GM18519 (cell line): Measurements from ENCODE around the gene GRK4.
"Not testable (repeated sequence)": the region's sequence is repeated elsewhere in the genome, so short reads cannot be mapped to it uniquely, and the experiment has no call there.

Source experiments
- ATAC-seq: cut with Tn5 transposase; IDR thresholded peaks from one replicate; pipeline ENCODE4 v1.9.1; 2021; ENCODE audit warnings: mild to moderate bottlenecking, moderate library complexity; ENCODE audit not compliant: unreplicated experiment, low FRiP score

GRK4 gene

DNA sequence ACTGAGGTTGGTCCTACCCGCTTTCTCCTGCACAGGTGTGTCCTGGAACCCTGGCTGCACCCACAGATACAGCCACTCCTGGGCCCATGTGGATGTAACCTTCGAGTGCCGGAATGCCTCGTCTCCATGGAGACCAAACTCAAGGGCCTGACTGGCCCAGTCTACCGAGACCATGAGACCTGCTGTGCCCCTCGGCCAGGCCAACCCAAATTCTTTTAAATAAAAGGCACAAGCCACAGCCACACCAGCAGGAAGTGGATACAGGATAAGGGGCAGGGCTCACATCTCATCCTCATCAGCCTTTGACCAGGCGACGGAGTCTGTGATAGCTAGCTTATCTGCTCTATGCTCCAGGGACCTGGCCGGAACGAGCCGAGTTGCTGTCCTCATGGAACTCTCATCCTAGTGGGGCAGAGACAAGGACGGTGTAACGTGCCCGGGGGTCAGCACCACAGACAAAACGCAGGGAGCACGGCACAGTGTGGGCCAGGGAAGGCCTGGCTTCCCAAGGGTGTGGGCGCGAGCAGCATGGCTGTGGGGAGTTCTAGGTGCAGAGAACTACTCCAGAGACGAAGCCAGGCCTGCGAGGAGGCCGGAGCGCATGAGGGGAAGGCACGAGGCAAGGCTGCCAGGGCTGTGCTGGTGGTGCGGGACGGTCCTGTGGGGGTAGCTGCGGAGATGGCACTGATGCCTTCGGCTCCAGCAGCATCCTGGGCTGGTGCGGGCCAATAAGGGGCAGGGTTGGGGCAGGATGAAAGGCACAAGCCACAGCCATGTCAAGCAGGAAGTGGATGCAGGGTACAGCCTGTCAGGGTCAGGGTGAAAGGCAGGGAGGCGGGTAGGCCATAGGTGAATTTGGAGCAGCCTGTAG, 22.9 kb upstream of the GRK4 start:
- ATAC-seq = no peak

DNA sequence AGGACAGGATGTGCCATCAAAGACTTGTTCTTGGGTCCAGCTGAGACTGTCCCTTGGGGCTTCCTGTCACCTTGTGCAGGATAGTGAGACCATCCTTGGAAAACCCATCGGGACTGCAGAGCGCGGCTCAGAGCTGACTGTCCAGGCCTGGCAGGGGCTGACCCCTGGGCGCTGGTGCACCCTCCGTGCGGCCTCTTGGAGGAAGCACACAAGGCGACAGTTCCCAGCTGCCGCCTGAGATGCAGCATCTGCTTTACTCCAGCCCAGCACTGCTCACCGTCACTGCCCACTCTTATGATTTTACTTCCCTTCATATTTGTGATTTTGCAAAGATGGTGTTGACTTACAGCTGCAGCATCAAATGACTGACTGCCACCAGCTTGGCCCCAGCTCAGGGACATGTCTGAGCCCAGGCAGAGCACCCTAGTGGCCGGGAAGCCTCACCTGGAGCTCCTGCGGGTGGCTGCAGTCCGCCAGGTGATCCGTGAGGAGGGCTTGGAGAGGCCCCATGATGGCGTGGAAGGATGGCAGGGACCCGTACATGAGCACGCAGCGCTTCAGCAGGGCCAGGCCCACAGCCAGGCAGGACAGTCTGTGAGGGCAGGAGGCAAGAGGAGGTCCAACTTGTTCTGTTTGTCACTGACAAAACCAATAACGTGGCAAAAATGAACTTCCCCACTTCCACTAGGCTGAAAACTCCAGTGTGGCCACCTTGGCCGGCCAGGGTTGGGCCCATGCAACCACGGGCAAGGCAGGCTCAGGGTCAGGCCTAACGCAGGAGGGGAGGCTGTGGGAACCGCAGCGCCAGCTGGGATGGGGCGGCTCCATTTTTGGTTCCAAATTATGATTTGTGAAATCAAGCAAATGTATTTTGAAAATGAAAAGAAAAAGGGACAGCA, 22.0 kb upstream of the GRK4 start:
- ATAC-seq = no peak

DNA sequence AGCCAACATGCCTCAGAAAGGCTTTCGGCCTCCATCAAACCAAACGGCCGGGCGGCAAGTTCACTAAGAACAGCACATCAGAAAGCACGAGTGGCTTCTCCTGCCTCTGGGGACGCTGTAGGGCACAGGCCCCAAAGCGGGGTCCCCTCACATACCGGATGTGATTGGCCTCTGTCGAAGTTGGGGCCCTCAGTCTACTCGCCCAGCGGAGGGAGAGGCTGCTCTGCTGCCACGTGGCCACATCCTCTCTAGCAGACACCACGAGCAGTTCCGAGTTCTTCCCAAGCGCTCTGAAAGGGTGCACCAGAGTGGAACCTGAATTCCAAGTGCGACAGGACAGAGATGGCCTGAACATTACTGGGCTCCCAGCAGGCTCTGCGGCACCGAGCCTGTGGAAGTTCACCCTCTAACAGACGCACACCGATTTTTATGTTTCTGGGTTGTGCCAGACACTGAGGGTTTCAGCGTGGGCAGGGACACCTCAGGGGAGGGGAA, 21.3 kb upstream of the GRK4 start:
- no peak for ATAC-seq

DNA sequence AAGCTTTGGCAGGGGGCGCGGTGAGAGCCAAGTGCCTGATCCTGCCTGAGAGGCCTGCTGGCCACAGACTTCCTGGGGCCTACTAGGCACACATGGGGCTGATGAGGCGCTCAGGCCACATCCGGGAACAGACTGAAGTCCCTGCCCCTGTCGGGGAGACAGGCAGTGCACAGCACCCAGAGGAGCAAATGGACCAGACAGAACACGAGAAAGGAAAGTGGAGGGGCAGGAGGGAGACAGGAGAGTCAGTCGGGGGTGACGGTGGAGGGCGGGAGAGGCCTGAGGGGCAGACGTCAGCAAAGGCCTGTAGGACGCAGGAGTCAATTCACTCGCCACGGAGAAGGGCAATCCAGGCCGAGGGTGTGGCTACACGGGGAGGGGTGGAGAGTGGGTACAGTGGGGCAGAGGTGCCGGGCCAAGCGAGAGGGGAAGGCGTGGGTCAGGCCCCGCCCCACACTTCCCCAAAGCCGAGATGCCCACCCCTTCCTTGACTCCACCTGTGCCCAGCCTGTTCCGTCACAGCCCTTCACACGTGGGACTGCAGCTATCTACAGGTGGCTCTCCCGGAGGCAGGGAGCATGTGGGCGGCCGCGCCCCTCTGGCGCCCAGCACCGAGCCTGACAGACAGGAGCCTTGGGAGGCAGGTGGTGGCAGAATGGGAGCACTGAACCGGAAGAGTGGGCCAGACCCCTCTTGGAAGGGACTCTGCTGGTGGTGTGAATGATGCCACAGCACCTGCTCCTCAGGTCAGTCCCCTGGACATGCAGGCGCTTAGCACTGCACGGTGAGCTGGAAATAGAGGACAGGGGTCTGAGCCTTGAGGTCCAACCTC, 20.6 kb upstream of the GRK4 start:
- ATAC-seq = no peak

DNA sequence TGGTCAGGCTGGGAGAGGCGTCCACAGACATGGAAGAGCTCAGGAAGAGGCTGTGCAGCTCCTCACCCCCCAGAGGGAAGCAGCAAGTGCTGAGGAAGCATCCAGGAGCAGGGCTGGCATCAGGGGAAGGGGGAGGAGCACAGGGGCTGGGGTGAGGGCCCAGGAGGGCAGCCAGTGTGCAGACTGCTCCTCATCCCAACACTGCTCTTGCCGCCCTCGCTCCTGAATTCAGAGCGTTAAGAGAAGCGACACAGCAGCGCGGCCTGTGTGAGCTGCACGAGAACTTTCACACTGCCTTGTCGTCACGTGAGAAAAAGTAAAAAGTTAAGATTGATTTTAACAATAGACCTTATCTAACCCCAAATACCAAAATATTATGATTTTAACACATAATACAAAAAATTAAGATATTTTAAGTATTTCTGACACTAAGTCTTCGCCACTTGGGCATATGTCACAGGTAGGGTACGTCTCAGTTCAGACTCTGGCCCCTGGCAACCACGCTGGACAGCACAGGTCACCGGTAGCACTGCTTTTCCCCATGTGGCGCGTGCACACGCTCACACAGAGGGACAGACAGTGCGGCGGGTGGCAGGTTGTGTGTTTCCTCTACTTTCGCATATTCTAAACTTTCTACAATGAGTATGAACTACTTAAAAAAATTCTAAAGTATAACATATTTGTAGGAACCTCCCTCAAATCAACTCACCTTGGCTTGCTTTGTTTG, 19.8 kb upstream of the GRK4 start:
- ATAC-seq = no peak

DNA sequence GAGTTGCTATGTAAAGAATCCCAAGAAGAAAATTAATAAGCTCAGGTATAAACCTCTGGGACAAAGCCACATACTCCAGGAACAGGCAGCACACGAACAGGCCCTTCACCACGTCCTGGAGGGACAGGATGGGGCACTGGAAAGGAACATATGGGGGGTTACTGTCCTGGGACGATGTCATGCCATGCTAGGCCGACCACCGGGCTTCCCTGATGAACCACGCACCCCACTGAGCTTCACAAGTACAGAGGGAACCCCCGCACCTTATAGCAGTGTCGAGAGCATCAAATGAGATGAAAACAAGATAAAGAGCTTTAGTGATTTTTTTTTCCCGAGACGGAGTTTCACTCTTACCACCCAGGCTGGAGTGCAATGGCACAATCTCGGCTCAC, 19.3 kb upstream of the GRK4 start:
- no peak for ATAC-seq

DNA sequence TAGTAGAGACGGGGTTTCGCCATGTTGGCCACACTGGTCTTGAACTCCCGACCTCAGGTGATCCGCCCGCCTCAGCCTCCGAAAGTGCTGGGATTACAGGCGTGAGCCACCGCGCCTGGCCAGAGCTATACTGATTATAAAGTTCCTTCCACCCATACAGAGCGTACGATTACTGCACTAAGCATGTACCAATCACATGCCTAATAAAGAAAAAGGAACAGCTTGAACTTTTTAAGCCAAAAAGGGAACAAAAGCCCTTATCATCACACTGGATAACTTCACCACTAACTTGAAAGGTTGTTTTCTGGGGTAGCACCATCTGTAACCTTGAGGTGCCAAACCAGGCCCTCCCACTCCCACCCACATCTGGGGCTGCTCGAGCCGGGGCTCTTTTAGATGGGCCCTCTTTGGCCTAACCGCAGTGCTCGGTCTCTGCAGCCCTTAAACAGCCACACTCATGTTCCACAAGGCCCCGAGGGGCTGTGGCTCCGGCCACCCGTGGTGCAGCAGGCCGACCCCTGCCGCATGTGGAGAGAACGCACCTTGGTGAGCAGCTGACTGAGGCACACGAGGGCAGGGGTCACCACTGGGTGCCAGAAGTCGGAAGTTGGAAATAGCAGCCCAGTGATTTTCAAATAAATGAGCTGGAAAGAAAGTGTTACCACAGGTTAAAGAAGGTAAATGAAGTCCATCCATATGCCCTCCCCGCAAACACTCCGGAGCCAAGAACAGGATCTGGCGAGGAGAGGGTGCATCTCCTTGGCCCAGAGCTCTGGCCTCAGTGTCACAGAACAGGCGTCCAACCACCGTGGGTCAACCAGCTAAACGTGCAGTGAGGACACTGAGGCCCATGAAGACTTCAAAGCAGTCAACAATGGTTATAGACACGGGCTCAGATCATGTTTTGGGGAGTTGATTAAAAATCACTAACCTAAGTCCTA, 18.5 kb upstream of the GRK4 start:
- ATAC-seq = no peak

DNA sequence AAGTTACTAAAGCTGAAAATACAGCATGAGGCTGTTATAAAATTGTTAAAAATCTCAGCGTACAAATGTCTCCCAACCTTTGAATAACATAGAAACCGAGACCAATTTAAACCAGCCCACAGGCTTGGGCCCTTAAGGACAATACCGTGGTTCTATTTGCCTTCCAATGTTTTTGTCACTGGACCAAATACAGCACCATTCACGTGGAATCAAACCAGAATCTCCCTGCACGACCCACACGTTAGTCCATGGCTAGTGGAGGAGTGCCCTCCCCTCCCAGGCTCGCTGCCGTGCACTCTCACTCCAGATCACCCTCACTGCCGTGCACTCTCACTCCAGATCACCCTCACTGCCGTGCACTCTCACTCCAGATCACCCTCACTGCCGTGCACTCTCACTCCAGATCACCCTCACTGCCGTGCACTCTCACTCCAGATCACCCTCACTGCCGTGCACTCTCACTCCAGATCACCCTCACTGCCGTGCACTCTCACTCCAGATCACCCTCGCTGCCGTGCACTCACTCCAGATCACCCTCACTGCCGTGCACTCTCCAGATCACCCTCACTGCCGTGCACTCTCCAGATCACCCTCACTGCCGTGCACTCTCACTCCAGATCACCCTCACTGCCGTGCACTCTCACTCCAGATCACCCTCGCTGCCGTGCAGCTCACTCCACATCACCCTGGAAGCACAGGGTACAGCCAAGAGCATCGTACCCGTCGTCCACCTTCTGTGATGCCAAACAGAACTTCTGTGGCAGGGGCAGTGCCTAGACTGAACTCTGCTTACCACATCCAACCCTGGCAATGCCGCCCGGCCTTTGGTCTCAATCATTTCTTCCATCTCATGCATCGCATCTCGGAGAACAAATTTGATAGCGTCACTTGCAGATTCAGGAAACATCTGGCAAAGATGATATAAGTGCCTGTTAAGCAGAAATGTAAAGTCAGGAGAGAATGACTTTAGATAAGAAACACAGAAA, 17.5 kb upstream of the GRK4 start:
- not testable (repeated sequence) for ATAC-seq

DNA sequence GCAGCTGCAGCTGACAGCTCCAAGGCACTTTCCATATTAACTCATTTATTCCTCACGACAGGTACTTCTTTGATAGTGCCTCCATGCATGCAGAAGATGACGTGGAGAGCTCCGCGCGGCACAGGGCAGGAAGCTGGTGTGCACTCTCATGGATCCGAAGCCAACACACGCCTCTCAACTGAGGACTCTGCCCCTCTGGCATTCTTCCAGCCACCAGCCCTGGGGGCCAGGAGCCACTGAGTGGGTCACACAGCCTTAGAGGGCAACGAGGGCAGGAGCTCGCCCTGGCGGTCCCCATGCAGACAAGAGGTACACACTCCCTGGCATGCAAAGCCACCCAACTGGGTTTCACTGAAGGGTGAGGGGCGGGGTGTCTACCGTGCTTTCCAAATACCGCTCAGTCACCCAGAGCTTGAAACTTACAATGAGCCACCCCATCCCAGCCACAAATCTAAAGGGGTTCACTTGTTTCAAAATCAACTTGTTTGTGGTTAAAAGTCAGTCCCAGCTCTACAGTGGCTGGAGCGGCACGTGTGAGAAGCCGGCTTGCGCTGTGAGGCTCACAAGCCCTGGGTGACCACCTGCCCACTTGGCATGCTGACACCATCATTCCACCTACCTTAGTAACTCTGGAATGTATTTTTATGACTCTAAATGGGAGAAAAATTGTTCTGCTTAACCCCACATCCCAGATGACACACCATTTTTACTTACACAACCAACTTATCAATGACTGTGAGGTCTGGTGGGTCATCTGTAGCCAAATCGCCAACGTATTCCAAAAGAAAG, 16.4 kb upstream of the GRK4 start:
- ATAC-seq = no peak

DNA sequence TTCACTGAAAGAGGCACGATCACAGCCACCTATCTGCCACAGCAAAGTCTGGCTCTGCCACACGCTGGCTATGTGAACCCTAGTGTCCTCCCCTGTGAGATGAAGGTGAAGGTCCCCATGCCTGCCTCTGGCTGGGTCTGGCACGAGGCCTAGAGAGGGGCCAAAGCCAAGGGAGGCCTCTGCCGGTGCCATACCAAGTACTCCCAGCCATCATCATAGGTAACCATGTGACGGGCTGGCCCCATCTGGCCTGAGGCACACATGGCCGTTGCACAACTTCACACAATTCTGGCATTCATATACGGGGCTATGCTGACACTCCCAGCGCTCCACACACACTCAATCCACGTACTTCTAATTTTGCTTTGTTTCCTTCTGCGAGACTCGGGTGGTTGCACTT, 15.4 kb upstream of the GRK4 start:
- no peak for ATAC-seq

DNA sequence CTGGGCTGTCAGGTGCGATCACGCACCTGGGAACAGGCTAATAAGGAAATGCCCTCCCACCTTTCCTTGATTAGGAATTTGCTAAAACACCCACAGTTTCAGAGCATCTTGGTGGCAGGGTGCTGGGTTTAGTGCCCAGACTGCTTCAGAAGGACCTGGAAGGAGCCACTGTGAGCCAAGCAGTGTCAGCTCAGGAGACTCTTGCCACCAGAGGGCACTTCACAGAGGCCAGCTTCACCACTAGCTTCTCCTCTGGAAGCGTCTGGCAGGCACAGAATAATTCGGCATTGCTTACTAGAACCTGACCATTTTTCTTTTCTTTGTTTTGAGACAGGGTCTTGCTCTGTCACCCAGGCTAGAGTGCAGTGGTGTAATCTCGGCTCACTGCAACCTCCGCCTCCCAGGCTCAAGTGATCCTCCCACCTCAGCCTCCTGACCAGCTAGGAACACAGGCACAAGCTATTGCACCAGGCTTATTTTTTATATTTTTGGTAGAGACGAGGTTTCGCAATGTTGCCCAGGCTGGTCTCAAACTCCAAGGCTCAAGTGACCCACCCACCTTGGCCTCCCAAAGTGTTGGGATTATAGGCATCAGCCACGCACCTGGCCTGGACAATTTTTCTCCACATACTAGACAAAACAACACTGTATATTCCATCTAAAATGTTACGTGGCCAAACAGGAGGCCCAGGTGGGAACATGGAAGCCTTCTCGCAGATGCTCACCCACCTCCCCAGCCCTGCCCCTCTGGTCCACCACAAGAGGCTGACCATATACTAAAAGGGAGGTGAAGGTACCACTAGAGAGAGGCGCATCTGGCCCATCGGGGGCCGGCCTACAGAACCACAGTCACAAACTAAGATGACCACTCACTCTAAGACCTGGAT, 14.2 kb upstream of the GRK4 start:
- ATAC-seq = no peak

DNA sequence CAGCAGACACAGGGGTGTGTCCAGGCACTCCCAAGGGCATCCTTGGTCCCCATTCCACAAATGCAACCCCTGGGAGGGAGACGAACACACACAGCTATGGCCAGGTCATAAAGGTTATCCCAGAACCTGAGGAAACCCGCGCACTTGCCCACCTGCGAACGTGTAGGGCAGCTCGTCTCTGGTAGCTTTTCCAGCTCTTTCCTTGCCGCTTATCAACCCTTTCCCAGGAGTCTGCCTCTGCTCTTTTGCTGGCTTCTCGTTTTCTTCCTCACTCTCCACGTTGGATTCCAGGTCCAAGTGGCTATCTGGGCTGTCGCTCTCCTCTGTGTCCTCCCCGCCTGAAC, 13.6 kb upstream of the GRK4 start:
- no peak for ATAC-seq

DNA sequence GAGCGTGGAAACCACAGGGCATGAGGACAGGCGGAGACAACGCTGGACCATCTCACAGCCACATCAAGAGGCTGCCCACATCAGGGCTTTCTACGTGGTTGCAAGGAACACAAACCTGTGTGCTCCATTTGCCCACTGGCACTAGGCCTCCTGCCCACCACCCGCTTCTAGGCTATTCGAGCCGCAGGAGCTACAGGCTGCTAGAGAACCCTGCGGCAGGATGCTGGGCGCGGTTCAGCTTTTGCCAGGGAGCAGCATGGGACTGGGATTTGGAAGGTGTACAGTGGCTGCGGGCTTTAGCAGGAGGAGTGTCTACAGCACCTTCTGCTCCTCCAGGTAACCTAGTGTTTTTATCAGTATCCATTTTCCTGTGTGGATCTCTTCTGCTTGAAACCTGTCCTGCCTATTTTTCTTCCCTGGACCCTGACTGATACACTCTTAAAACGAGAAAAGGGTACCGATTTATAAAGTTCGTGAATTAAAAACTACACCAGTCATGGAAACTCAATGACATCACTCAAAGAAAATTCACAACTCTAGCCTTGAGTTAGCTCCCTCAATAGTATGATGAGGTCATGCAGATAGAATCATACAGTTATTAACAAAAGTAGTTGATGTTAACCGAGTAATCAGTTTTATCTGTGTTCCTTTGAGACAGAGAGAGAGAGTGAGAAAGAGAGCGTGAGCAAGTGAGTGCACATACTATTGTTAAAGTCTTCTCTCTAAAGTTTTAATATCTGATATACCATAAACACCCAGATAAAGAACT, 13.0 kb upstream of the GRK4 start:
- ATAC-seq = no peak

DNA sequence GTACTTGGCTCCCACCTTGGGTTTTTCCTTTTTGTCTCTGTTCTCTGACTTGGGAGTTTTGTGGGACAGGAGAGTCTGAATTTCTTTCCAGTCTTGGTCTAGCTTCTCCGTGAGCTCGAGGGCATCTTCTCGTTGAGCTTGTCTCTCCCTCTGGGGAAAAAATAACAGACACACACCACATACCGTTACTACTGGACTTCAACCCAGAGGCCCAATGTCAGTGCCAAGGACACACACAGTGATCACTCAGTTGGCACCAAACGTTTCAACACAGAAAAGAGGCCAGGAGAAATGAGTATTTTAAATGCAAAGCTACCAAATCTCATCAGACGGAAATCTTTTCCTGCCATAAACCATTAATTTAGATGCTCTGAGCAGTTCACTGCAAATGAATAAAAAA, 9.9 kb upstream of the GRK4 start:
- ATAC-seq = no peak
